Germinal center (tissue), 1 donor: ENCODE results near the gene COBL.

Experiments
- DNase-seq: peaks from one replicate; pipeline ENCODE4 v3.0.0; 2012; ENCODE audit warnings: mixed read lengths, low spot score

COBL gene

GRCh38 chr7:51189777-51190176 is 126.8 kb downstream of the COBL start:
- DNase-seq, result no peak

- DNase-seq, result no peak
Measured at GRCh38 chr7:51188987-51189386, 127.6 kb downstream of the COBL start.

- DNase-seq, result no peak
Measured at GRCh38 chr7:51187941-51188340, 128.7 kb downstream of the COBL start.

GRCh38 chr7:51186531-51186930 is 130.1 kb downstream of the COBL start:
- DNase-seq, result no peak

- no peak for DNase-seq
Measured at GRCh38 chr7:51182636-51183166, 133.9 kb downstream of the COBL start.

GRCh38 chr7:51180092-51180491 is 136.5 kb downstream of the COBL start:
- no peak for DNase-seq

GRCh38 chr7:51175992-51176388 is 140.6 kb downstream of the COBL start:
- DNase-seq, result no peak

GRCh38 chr7:51175316-51175991 is 141.2 kb downstream of the COBL start:
- no peak for DNase-seq

- no peak for DNase-seq
Measured at GRCh38 chr7:51165337-51165736, 151.3 kb downstream of the COBL start.

GRCh38 chr7:51162724-51163329 is 153.8 kb downstream of the COBL start:
- peak; percentile 25 for DNase-seq

- DNase-seq, result no peak
Measured at GRCh38 chr7:51161937-51162336, 154.7 kb downstream of the COBL start.

GRCh38 chr7:51160990-51161615 is 155.5 kb downstream of the COBL start:
- DNase-seq, result peak; percentile 45

GRCh38 chr7:51160411-51160810 is 156.2 kb downstream of the COBL start:
- DNase-seq, result no peak

- no peak for DNase-seq
Measured at GRCh38 chr7:51158742-51159445, 157.7 kb downstream of the COBL start.

GRCh38 chr7:51158211-51158610 is 158.4 kb downstream of the COBL start:
- DNase-seq, result no peak

- DNase-seq, result no peak
Measured at GRCh38 chr7:51154201-51154600, 162.4 kb downstream of the COBL start.

- no peak for DNase-seq
Measured at GRCh38 chr7:51152706-51153200, 163.9 kb downstream of the COBL start.

- no peak for DNase-seq
Measured at GRCh38 chr7:51151455-51151854, 165.2 kb downstream of the COBL start.

- no peak for DNase-seq
Measured at GRCh38 chr7:51150193-51150592, 166.4 kb downstream of the COBL start.

- no peak for DNase-seq
Measured at GRCh38 chr7:51148216-51148615, 168.4 kb downstream of the COBL start.

GRCh38 chr7:51146816-51147586 is 169.6 kb downstream of the COBL start:
- DNase-seq, result no peak

- DNase-seq, result no peak
Measured at GRCh38 chr7:51144178-51144577, 172.4 kb downstream of the COBL start.
